ENCODE data around the gene CARD18.

CARD18 gene

DNA sequence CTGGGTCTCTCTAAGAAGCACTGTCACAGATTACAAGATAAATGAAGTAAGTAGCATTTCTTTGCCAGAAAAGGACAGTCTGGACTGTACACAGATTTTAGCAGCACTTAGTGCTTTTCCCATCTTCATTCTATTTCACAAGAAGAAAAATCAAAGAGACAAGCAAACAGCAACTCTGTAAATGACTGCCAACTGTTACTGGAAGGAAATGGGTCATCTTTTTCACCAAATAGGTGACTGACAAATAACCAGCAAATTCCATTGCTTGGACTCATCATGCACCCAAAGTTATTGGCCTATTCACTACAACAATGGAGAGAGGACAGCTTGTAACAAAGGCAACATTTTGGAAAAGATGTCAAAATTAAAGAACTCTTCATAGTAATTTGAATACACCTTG is 28.9 kb upstream of the CARD18 start:
- H3K4me3 ChIP-seq (replicated peaks; ENCODE audit: low read depth, low read length): no peak overlapping the region
- TF ChIP-seq, protein P1, sequence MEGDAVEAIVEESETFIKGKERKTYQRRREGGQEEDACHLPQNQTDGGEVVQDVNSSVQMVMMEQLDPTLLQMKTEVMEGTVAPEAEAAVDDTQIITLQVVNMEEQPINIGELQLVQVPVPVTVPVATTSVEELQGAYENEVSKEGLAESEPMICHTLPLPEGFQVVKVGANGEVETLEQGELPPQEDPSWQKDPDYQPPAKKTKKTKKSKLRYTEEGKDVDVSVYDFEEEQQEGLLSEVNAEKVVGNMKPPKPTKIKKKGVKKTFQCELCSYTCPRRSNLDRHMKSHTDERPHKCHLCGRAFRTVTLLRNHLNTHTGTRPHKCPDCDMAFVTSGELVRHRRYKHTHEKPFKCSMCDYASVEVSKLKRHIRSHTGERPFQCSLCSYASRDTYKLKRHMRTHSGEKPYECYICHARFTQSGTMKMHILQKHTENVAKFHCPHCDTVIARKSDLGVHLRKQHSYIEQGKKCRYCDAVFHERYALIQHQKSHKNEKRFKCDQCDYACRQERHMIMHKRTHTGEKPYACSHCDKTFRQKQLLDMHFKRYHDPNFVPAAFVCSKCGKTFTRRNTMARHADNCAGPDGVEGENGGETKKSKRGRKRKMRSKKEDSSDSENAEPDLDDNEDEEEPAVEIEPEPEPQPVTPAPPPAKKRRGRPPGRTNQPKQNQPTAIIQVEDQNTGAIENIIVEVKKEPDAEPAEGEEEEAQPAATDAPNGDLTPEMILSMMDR (IDR thresholded peaks at IDR 0.05; ENCODE audit: low read depth, low read length, missing control alignments): no peak

GRCh38 chr11:105167244-105167643 is 27.7 kb upstream of the CARD18 start:
- H3K4me3 ChIP-seq (replicated peaks; ENCODE audit: low read depth, low read length): no peak overlapping the region
- no peak for DNase-seq (ENCODE audit: extremely low read depth, low read depth)
- TF ChIP-seq, protein P1 (IDR thresholded peaks at IDR 0.05; ENCODE audit: low read depth, low read length, missing control alignments): no peak

More for the DNA sequence above, 28.9 kb upstream of the CARD18 start:
- no peak for DNase-seq (ENCODE audit: extremely low read depth, low read depth)

GRCh38 chr11:105164208-105164607 is 24.6 kb upstream of the CARD18 start:
- no peak for DNase-seq (ENCODE audit: extremely low read depth, low read depth)
- TF ChIP-seq, protein P1 (IDR thresholded peaks at IDR 0.05; ENCODE audit: low read depth, low read length, missing control alignments): no peak
- no peak overlapping the region for H3K4me3 ChIP-seq (replicated peaks; ENCODE audit: low read depth, low read length)

- TF ChIP-seq, protein P1 (IDR thresholded peaks at IDR 0.05; ENCODE audit: low read depth, low read length, missing control alignments): no peak
- DNase-seq (ENCODE audit: extremely low read depth, low read depth): no peak
- no peak overlapping the region for H3K4me3 ChIP-seq (replicated peaks; ENCODE audit: low read depth, low read length)
Observed at GRCh38 chr11:105162506-105162905, 22.9 kb upstream of the CARD18 start.

DNA sequence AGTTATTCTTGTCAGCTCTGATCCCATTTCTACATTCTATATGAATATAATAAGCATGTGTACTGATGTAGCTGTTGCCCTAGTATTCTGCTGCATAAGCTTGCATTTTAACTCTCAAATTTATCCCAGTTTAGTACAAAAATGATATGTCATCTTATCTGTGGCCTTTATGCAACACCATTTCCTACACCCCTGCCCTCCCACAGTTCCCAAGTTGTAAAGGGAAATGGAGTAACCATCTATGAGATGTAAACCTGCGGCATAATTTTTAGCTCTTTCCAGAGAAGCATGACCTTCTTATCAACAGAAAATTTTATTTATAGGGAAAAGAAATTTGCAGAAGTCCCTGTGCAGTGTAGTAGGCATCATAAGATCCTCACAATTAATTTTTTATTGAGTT is 18.9 kb upstream of the CARD18 start:
- TF ChIP-seq, protein P1 (IDR thresholded peaks at IDR 0.05; ENCODE audit: low read depth, low read length, missing control alignments): no peak
- DNase-seq (ENCODE audit: extremely low read depth, low read depth): no peak
- H3K4me3 ChIP-seq (replicated peaks; ENCODE audit: low read depth, low read length): no peak overlapping the region

DNA sequence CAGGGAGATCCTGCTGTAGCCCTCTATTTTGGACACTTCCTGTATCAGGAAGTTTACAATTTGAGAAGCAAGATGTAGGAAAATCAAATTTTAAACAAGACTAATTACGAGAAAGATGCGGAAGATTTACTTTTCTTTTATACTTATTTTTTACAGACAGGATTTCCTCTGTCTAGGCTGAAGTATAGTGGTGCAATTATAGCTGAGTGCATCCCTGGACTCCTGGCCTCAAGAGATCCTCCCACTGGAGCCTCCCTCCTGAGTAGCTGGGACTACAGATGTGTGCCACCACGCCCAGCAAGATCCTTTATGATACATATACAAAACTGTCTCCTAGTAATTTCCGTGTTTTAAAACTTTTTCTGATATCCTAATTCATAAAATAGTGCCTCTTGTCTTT is 17.2 kb upstream of the CARD18 start:
- TF ChIP-seq, protein P1 (IDR thresholded peaks at IDR 0.05; ENCODE audit: low read depth, low read length, missing control alignments): no peak
- no peak for DNase-seq (ENCODE audit: extremely low read depth, low read depth)
- no peak overlapping the region for H3K4me3 ChIP-seq (replicated peaks; ENCODE audit: low read depth, low read length)

DNA sequence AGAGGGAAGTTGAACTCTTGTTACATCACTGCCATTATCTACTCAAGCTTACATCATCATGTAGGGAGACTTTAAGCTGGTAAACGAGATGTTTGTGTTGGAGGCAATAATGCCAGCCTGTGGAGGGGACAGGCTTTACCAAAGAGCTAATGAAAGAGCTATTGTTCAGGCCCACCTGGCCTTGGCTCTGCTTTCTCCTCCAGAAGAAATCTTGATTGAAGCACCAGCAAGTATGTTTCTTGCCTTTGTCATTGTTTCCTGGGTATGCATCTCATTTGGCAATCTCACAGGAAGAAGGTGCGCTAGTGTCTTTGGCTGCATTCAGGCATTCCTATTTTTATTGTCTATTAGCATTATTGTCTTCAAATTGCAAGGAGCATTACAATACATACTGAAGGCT is 16.7 kb upstream of the CARD18 start:
- no peak overlapping the region for H3K4me3 ChIP-seq (replicated peaks; ENCODE audit: low read depth, low read length)
- TF ChIP-seq, protein P1 (IDR thresholded peaks at IDR 0.05; ENCODE audit: low read depth, low read length, missing control alignments): no peak
- no peak for DNase-seq (ENCODE audit: extremely low read depth, low read depth)
